K562 (cell line): ENCODE data around the gene PEAR1. TPM values are rescaled to one million over a fixed set of nuclear protein-coding genes. Genes with fewer than 3 reads are reported as not detected.
A peak's percentile ranks its signal among the peaks of the same experiment; 100 is the strongest.

Experiments used
- BCOR ChIP-seq: fragments of 450-650 bp; IDR thresholded peaks from 2 replicates; pipeline ENCODE4 v1.6.1; 2016
- CBX3 ChIP-seq, 2 experiments: IDR thresholded peaks; 1 replicate in 1 of 2; 2 replicates in 1 of 2; pipeline ENCODE4 v1.6.1; 2012; ENCODE audit warnings: inconsistent platforms in 2 of 2, low read length in 2 of 2, borderline replicate concordance in 1 of 2, control low read depth in 1 of 2
- EHMT2 ChIP-seq: fragments of 450-650 bp; IDR thresholded peaks from 2 replicates; pipeline ENCODE4 v1.6.1; 2018; ENCODE audit warnings: antibody characterized with exemption
- L3MBTL2 ChIP-seq: fragments of 450-650 bp; IDR thresholded peaks from 2 replicates; pipeline ENCODE4 v1.6.1; 2016; ENCODE audit warnings: mild to moderate bottlenecking, moderate library complexity
- MCM5 ChIP-seq: fragments of 450-650 bp; IDR thresholded peaks from 2 replicates; pipeline ENCODE4 v1.6.1; 2016; ENCODE audit warnings: low read depth
- MXI1 ChIP-seq: IDR thresholded peaks from 2 replicates; pipeline ENCODE4 v1.6.1; 2011; ENCODE audit warnings: low read depth, mild to moderate bottlenecking, improper control_type of control experiment, low read length
- NFE2L1 ChIP-seq: fragments of 450-650 bp; IDR thresholded peaks from 2 replicates; pipeline ENCODE4 v1.6.1; 2016; ENCODE audit warnings: missing genetic modification characterization, low read depth, mild to moderate bottlenecking, missing compliant biosample characterization, moderate library complexity, borderline replicate concordance
- SFPQ ChIP-seq: fragments of 200-400 bp; formaldehyde crosslinking; IDR thresholded peaks from 2 replicates; pipeline ENCODE4 v1.6.1; 2017; ENCODE audit warnings: mild to moderate bottlenecking, low read depth, low read length, moderate library complexity
- SIN3B ChIP-seq: fragments of 450-650 bp; IDR thresholded peaks from 2 replicates; pipeline ENCODE4 v1.6.1; 2017; ENCODE audit warnings: low read depth, mild to moderate bottlenecking, moderate library complexity
- SPI1 ChIP-seq: IDR thresholded peaks from 2 replicates; pipeline ENCODE4 v1.6.1; 2011; ENCODE audit warnings: low read depth, low read length, control low read depth, borderline replicate concordance
- ZBTB7A ChIP-seq: IDR thresholded peaks from 2 replicates; pipeline ENCODE4 v1.6.1; 2011; ENCODE audit warnings: low read depth, mild to moderate bottlenecking, low read length, moderate library complexity, borderline replicate concordance; ENCODE audit not compliant: control insufficient read depth
- ZNF354B ChIP-seq: fragments of 250-450 bp; sonication (Bioruptor Pico); IDR thresholded peaks from 2 replicates; pipeline ENCODE4 v1.4.0; 2020
- ZNF57 ChIP-seq: fragments of 450-650 bp; formaldehyde crosslinking; IDR thresholded peaks from 2 replicates; pipeline ENCODE4 v1.4.0; 2020; ENCODE audit warnings: mild to moderate bottlenecking, moderate library complexity
- ZZZ3 ChIP-seq: fragments of 450-650 bp; IDR thresholded peaks from 2 replicates; pipeline ENCODE4 v1.6.1; 2016; ENCODE audit warnings: antibody characterized with exemption, mild to moderate bottlenecking, moderate library complexity
- polyA plus RNA-seq, 8 experiments: library from polyadenylated mRNA; depleted of rRNA in 4 of 8; stranded (reverse) in 5 of 8; unstranded in 3 of 8; fragments of >200 nt; fragmentation: Nextera tagmentation in 2 of 8; fragmentation: Illumina TruSeq in 1 of 8; extraction: Ambion mirVana in 2 of 8; extraction: Trizol in 1 of 8; gene quantifications; 2 replicates each; pipeline versions ENCODE4 v1.2.1 to v1.2.3, GENCODE V29; 2011 to 2014; ENCODE audit warnings: inconsistent platforms in 1 of 8, missing spikeins in 1 of 8
- total RNA-seq, 7 experiments: library from RNA; depleted of rRNA in 6 of 7; stranded (reverse); fragments of >200 nt in 6 of 7; fragmentation: Illumina TruSeq in 2 of 7; extraction: Trizol in 2 of 7; gene quantifications; 2 replicates each; pipeline versions ENCODE4 v1.2.1 to v1.2.3, GENCODE V29; 2011 to 2021; ENCODE audit warnings: low replicate concordance in 1 of 7
- TF ChIP-seq, protein P1 (sequence below): fragments of 450-650 bp; IDR thresholded peaks from 2 replicates; pipeline ENCODE4 v1.6.1; 2016; ENCODE audit warnings: mild to moderate bottlenecking, moderate library complexity

Gene PEAR1
- total and polyA plus RNA-seq, 9 of the 15 experiments (the other 6 are each of a cell fraction or from before 2014, with no cell fraction given): 0.87 to 13.9 (median 6.1) TPM

DNA sequence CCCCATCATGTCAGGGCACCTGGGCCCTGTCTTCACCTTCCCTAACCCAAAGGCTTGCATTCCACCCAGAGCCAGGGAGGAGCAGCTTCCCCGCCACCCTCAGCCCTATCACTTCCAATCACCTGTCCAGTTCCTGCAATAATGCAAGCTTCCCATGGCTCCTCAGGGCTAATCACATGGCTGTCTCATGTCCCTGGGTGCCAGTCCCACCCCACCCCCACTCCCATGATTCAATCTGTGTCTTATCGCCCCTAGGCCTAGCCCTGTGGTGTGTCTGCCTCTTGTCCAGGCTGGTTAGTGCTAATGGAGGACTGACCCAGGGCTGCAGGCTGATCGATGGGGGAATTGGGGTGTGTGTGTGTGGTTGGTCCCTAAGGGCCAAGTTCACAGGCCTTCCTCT, 11.0 kb upstream of the PEAR1 start (continued):
- TF ChIP-seq, protein P1, sequence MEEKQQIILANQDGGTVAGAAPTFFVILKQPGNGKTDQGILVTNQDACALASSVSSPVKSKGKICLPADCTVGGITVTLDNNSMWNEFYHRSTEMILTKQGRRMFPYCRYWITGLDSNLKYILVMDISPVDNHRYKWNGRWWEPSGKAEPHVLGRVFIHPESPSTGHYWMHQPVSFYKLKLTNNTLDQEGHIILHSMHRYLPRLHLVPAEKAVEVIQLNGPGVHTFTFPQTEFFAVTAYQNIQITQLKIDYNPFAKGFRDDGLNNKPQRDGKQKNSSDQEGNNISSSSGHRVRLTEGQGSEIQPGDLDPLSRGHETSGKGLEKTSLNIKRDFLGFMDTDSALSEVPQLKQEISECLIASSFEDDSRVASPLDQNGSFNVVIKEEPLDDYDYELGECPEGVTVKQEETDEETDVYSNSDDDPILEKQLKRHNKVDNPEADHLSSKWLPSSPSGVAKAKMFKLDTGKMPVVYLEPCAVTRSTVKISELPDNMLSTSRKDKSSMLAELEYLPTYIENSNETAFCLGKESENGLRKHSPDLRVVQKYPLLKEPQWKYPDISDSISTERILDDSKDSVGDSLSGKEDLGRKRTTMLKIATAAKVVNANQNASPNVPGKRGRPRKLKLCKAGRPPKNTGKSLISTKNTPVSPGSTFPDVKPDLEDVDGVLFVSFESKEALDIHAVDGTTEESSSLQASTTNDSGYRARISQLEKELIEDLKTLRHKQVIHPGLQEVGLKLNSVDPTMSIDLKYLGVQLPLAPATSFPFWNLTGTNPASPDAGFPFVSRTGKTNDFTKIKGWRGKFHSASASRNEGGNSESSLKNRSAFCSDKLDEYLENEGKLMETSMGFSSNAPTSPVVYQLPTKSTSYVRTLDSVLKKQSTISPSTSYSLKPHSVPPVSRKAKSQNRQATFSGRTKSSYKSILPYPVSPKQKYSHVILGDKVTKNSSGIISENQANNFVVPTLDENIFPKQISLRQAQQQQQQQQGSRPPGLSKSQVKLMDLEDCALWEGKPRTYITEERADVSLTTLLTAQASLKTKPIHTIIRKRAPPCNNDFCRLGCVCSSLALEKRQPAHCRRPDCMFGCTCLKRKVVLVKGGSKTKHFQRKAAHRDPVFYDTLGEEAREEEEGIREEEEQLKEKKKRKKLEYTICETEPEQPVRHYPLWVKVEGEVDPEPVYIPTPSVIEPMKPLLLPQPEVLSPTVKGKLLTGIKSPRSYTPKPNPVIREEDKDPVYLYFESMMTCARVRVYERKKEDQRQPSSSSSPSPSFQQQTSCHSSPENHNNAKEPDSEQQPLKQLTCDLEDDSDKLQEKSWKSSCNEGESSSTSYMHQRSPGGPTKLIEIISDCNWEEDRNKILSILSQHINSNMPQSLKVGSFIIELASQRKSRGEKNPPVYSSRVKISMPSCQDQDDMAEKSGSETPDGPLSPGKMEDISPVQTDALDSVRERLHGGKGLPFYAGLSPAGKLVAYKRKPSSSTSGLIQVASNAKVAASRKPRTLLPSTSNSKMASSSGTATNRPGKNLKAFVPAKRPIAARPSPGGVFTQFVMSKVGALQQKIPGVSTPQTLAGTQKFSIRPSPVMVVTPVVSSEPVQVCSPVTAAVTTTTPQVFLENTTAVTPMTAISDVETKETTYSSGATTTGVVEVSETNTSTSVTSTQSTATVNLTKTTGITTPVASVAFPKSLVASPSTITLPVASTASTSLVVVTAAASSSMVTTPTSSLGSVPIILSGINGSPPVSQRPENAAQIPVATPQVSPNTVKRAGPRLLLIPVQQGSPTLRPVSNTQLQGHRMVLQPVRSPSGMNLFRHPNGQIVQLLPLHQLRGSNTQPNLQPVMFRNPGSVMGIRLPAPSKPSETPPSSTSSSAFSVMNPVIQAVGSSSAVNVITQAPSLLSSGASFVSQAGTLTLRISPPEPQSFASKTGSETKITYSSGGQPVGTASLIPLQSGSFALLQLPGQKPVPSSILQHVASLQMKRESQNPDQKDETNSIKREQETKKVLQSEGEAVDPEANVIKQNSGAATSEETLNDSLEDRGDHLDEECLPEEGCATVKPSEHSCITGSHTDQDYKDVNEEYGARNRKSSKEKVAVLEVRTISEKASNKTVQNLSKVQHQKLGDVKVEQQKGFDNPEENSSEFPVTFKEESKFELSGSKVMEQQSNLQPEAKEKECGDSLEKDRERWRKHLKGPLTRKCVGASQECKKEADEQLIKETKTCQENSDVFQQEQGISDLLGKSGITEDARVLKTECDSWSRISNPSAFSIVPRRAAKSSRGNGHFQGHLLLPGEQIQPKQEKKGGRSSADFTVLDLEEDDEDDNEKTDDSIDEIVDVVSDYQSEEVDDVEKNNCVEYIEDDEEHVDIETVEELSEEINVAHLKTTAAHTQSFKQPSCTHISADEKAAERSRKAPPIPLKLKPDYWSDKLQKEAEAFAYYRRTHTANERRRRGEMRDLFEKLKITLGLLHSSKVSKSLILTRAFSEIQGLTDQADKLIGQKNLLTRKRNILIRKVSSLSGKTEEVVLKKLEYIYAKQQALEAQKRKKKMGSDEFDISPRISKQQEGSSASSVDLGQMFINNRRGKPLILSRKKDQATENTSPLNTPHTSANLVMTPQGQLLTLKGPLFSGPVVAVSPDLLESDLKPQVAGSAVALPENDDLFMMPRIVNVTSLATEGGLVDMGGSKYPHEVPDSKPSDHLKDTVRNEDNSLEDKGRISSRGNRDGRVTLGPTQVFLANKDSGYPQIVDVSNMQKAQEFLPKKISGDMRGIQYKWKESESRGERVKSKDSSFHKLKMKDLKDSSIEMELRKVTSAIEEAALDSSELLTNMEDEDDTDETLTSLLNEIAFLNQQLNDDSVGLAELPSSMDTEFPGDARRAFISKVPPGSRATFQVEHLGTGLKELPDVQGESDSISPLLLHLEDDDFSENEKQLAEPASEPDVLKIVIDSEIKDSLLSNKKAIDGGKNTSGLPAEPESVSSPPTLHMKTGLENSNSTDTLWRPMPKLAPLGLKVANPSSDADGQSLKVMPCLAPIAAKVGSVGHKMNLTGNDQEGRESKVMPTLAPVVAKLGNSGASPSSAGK: peak; percentile 56
- TF ChIP-seq BCOR (no peak), SIN3B (no peak), ZNF354B (CRISPR knock-in tag) (no peak), EHMT2 (no peak), NFE2L1 (tag) (no peak), ZZZ3 (no peak), SFPQ (no peak), ZNF57 (CRISPR knock-in tag) (no peak), MXI1 (no peak), ZBTB7A (no peak), SPI1 (no peak), MCM5 (no peak), CBX3 (IDR thresholded peaks at IDR 0.05; ENCODE audit: borderline replicate concordance in 1 of 2, low read length in 2 of 2) (no peak), L3MBTL2 (peak; percentile 77)
